ENCODE data around the gene SLC2A13.

GRCh38 chr12:39966256-39966655 lies 139.6 kb downstream of the SLC2A13 start:
- TF ChIP-seq CTCF (conservative IDR thresholded peaks at IDR 0.05; ENCODE audit: low read length): no peak
- no peak for TF ChIP-seq EZH2phosphoT487 (IDR thresholded peaks at IDR 0.05; ENCODE audit: borderline replicate concordance)
